GM12878 (cell line): ENCODE measurements around the gene DIAPH2.

Source experiments
- ATF2 ChIP-seq: IDR thresholded peaks from 2 replicates; pipeline ENCODE4 v1.6.1; 2012; ENCODE audit warnings: low read length, inconsistent platforms
- CREB1 ChIP-seq: IDR thresholded peaks from 2 replicates; pipeline ENCODE4 v1.6.1; 2012; ENCODE audit warnings: low read depth, mild to moderate bottlenecking, inconsistent platforms
- CTCF ChIP-seq, 3 experiments: IDR thresholded peaks in 2 of 3; conservative IDR thresholded peaks in 1 of 3; 2 replicates each; pipeline ENCODE4 v1.5.1; 2011; ENCODE audit warnings: low read depth in 3 of 3, low read length in 3 of 3, mild to moderate bottlenecking in 3 of 3, control low read depth in 2 of 3, moderate library complexity in 2 of 3, inconsistent platforms in 1 of 3, mixed read lengths in 1 of 3; ENCODE audit not compliant: control insufficient read depth in 2 of 3, insufficient read depth in 1 of 3; ENCODE audit errors: extremely low read depth in 1 of 3
- EGR1 ChIP-seq, 2 experiments: IDR thresholded peaks; 1 replicate in 1 of 2; 2 replicates in 1 of 2; pipeline ENCODE4 v1.6.1; 2011 to 2012; ENCODE audit warnings: low read depth in 2 of 2, low read length in 2 of 2, borderline replicate concordance in 1 of 2, mild to moderate bottlenecking in 1 of 2, moderate library complexity in 1 of 2
- EP300 ChIP-seq, 2 experiments: fragments of 150-350 bp in 1 of 2; IDR thresholded peaks; 2 replicates each; pipeline ENCODE4 v1.6.1; 2011 to 2012; ENCODE audit warnings: low read depth in 2 of 2, low read length in 2 of 2, borderline replicate concordance in 1 of 2, improper control_type of control experiment in 1 of 2, inconsistent platforms in 1 of 2; ENCODE audit not compliant: control insufficient read depth in 1 of 2
- FOS ChIP-seq: IDR thresholded peaks from 3 replicates; pipeline ENCODE4 v1.6.1; 2011; ENCODE audit warnings: borderline replicate concordance; ENCODE audit not compliant: insufficient read length; ENCODE audit errors: extremely low read depth
- FOXM1 ChIP-seq: IDR thresholded peaks from 2 replicates; pipeline ENCODE4 v1.6.1; 2012; ENCODE audit warnings: low read depth, mild to moderate bottlenecking, inconsistent platforms, low read length, moderate library complexity
- POLR2A ChIP-seq: IDR thresholded peaks from 2 replicates; pipeline ENCODE4 v1.6.1; 2011; ENCODE audit warnings: low read depth, mild to moderate bottlenecking, low read length
- POLR2AphosphoS2 ChIP-seq: IDR thresholded peaks from 2 replicates; pipeline ENCODE4 v1.6.1; 2011; ENCODE audit warnings: low read depth, mild to moderate bottlenecking, low read length, improper control_type of control experiment, moderate library complexity
- POLR2AphosphoS5 ChIP-seq: IDR thresholded peaks from 2 replicates; pipeline ENCODE4 v1.6.1; 2011; ENCODE audit warnings: mild to moderate bottlenecking, low read length, inconsistent platforms
- TARDBP ChIP-seq: IDR thresholded peaks from 2 replicates; pipeline ENCODE4 v1.6.1; 2016; ENCODE audit warnings: borderline replicate concordance
- USF2 ChIP-seq: IDR thresholded peaks from 2 replicates; pipeline ENCODE4 v1.6.1; 2011; ENCODE audit warnings: low read depth, low read length, improper control_type of control experiment, borderline replicate concordance
- TF ChIP-seq, protein P1 (sequence below): IDR thresholded peaks from 2 replicates; pipeline ENCODE4 v1.6.1; 2011; ENCODE audit warnings: low read depth, mild to moderate bottlenecking, low read length, moderate library complexity, borderline replicate concordance; ENCODE audit errors: extremely low read depth

DNA sequence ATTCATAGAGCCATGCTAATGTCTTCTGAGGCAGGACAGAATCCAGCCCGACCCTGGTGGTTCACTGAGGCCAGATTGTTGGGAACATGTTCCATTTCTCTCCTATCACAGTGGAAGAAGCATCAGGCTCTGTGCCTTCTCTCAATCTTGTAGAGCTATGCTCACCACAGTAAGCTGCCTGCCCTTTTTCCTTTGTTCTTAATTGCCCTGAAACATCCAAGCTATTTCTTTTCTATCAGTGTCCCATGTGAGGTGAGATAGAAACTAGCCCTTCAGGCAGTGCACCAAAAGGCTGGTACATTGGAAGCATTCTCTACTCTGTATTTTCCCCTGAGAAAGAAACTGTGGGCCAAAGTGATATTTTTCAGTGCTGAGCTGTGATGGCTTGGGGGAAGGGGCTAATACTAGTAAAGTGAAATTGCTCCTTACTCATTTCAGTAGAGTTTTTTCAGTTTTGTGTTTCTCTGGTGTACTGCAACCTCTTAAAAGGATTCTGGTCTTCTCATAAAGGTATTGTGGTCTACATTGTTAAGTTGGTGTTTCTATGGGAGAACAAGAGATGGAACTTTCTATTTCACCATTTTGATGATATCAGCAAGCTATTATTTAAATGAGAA, 810.2 kb downstream of the DIAPH2 start:
- TF ChIP-seq EP300 (IDR thresholded peaks at IDR 0.05; ENCODE audit: borderline replicate concordance in 1 of 2, control insufficient read depth in 1 of 2, low read depth in 2 of 2, low read length in 2 of 2) = no peak; a peak in 1 of 4 replicates
- no peak for TF ChIP-seq POLR2AphosphoS2
- TF ChIP-seq FOS = no peak
- TF ChIP-seq USF2 = no peak
- TF ChIP-seq ATF2 = peak; percentile 50; the same call in 1 of the 2 replicates
- TF ChIP-seq POLR2AphosphoS5 = no peak
- TF ChIP-seq EGR1 (IDR thresholded peaks at IDR 0.05; ENCODE audit: borderline replicate concordance in 1 of 2, low read depth in 2 of 2, low read length in 2 of 2) = no peak
- TF ChIP-seq, protein P1, sequence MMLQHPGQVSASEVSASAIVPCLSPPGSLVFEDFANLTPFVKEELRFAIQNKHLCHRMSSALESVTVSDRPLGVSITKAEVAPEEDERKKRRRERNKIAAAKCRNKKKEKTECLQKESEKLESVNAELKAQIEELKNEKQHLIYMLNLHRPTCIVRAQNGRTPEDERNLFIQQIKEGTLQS = no peak
- no peak for TF ChIP-seq POLR2A
- no peak for TF ChIP-seq CTCF (IDR thresholded peaks at IDR 0.05 in 2 of 3, conservative IDR thresholded peaks at IDR 0.05 in 1 of 3; ENCODE audit: control insufficient read depth in 2 of 3, extremely low read depth in 1 of 3, insufficient read depth in 1 of 3, low read depth in 3 of 3, low read length in 3 of 3)
- TF ChIP-seq CREB1 = no peak
- peak; percentile 36; the same call in 1 of the 2 replicates for TF ChIP-seq FOXM1
- no peak for TF ChIP-seq TARDBP
